Measurements from ENCODE around the gene GCSH.

Gene GCSH

DNA sequence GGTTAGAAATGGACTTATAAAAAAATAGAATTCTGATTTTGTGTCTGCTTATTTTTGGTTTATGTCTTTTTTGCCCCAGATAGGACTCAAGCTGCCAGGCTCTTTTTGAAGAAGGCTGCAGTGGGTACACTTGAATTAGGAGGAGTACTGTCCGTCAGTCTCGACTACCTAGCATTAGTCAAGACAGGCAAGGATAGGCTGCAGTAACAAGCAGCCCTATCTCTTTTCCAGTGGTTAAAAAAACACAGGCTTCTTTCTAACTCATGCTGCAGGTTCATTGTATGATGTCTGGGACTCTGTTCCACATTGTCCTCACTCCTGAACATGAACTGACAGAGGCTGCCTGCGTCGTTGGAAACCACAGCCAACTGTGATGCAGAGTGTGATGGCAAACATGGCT, 27.1 kb downstream of the GCSH start:
- Histone ChIP-seq H3K36me3 (no peaks in the 10 kb centered on the region), H3K9me3 (ENCODE audit: severe bottlenecking) (no peaks in the 10 kb centered on the region), H3K27ac (no peak overlapping the region), H3K4me3 (ENCODE audit: low read depth, low read length) (no peak overlapping the region), H3K27me3 (ENCODE audit: insufficient read depth, low read depth, severe bottlenecking) (no peaks in the 10 kb centered on the region)
- DNase-seq: no peak
- TF ChIP-seq, protein P1, sequence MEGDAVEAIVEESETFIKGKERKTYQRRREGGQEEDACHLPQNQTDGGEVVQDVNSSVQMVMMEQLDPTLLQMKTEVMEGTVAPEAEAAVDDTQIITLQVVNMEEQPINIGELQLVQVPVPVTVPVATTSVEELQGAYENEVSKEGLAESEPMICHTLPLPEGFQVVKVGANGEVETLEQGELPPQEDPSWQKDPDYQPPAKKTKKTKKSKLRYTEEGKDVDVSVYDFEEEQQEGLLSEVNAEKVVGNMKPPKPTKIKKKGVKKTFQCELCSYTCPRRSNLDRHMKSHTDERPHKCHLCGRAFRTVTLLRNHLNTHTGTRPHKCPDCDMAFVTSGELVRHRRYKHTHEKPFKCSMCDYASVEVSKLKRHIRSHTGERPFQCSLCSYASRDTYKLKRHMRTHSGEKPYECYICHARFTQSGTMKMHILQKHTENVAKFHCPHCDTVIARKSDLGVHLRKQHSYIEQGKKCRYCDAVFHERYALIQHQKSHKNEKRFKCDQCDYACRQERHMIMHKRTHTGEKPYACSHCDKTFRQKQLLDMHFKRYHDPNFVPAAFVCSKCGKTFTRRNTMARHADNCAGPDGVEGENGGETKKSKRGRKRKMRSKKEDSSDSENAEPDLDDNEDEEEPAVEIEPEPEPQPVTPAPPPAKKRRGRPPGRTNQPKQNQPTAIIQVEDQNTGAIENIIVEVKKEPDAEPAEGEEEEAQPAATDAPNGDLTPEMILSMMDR (IDR thresholded peaks at IDR 0.05; ENCODE audit: low read depth, low read length): no peak

DNA sequence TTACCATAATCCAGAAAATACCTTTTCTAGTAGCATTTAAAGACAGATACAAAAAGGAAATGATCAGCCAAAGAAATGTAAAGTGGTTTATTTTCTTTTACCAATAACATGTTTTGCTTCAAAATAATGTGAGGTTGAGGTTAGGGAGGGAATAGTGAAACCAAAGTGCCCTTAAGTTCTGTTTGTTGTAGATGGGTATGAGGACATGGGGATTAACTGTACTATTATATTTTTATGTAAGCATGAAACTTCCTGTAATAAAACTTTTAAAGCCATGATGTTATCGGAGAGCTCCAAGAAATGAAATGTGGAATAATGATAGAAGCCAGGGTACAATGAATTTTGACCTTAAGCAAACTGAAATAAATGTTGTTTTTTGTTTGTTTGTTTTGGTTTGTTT, 29.0 kb downstream of the GCSH start:
- H3K36me3 ChIP-seq: no peaks in the 10 kb centered on the region
- no peak overlapping the region for H3K4me3 ChIP-seq (ENCODE audit: low read depth, low read length)
- H3K9me3 ChIP-seq (ENCODE audit: severe bottlenecking): no peaks in the 10 kb centered on the region
- DNase-seq: no peak
- H3K27me3 ChIP-seq (ENCODE audit: insufficient read depth, low read depth, severe bottlenecking): no peaks in the 10 kb centered on the region
- no peak overlapping the region for H3K27ac ChIP-seq
- TF ChIP-seq, protein P1 (IDR thresholded peaks at IDR 0.05; ENCODE audit: low read depth, low read length): no peak

GRCh38 chr16:81066681-81067080, 29.5 kb downstream of the GCSH start:
- no peak overlapping the region for H3K4me3 ChIP-seq (ENCODE audit: low read depth, low read length)
- no peaks in the 10 kb centered on the region for H3K27me3 ChIP-seq (ENCODE audit: insufficient read depth, low read depth, severe bottlenecking)
- no peak overlapping the region for H3K27ac ChIP-seq
- H3K9me3 ChIP-seq (ENCODE audit: severe bottlenecking): no peaks in the 10 kb centered on the region
- no peaks in the 10 kb centered on the region for H3K36me3 ChIP-seq
- DNase-seq: no peak
- TF ChIP-seq, protein P1 (IDR thresholded peaks at IDR 0.05; ENCODE audit: low read depth, low read length): no peak

GRCh38 chr16:81061871-81062608, 34.2 kb downstream of the GCSH start:
- Histone ChIP-seq H3K36me3 (no peaks in the 10 kb centered on the region), H3K4me3 (ENCODE audit: low read depth, low read length) (no peak overlapping the region), H3K27ac (no peak overlapping the region), H3K27me3 (ENCODE audit: insufficient read depth, low read depth, severe bottlenecking) (no peaks in the 10 kb centered on the region), H3K9me3 (ENCODE audit: severe bottlenecking) (no peaks in the 10 kb centered on the region)
- DNase-seq: no peak
- TF ChIP-seq, protein P1 (IDR thresholded peaks at IDR 0.05; ENCODE audit: low read depth, low read length): no peak

DNA sequence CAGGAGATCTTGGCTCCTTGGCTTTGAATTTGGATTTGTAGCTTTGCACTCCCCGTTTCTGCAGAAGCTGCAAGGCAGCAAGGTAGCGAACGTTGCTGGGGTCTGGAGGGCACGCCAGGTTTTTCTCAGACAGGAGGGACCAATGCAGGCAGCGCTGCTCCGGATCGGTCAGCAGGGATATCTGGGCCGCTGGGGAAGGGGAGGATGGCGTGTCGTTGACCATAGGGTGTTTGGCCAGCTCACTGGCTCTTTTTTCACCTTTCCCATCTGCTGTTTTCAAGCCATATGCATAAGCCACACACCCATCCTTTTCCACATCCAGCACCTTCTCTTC, 34.9 kb downstream of the GCSH start:
- no peaks in the 10 kb centered on the region for H3K36me3 ChIP-seq
- no peaks in the 10 kb centered on the region for H3K27me3 ChIP-seq (ENCODE audit: insufficient read depth, low read depth, severe bottlenecking)
- DNase-seq: no peak
- no peak overlapping the region for H3K27ac ChIP-seq
- H3K4me3 ChIP-seq (ENCODE audit: low read depth, low read length): no peak overlapping the region
- H3K9me3 ChIP-seq (ENCODE audit: severe bottlenecking): no peaks in the 10 kb centered on the region
- TF ChIP-seq, protein P1 (IDR thresholded peaks at IDR 0.05; ENCODE audit: low read depth, low read length): no peak
